HAP-1 (cell line): ENCODE data around the gene IGFBP5.
A peak's percentile ranks its signal among the peaks of the same experiment; 100 is the strongest.

Experiments
- DNase-seq, 2 experiments: peaks; one replicate each; pipeline ENCODE4 v3.0.0-alpha.2; 2016 to 2020; ENCODE audit warnings: low spot score in 2 of 2
- H3K27me3 ChIP-seq: fragments of 250-450 bp; sonication (Bioruptor Pico); 2 replicates; pipeline ENCODE4 v1.5.1; 2020; ENCODE audit warnings: low read depth, mild to moderate bottlenecking, moderate library complexity
- H3K36me3 ChIP-seq: fragments of 250-450 bp; sonication (Bioruptor Pico); replicated peaks from 2 replicates; pipeline ENCODE4 v1.5.1; 2020; ENCODE audit warnings: mild to moderate bottlenecking
- H3K4me1 ChIP-seq: fragments of 250-450 bp; sonication (Bioruptor Pico); 2 replicates; pipeline ENCODE4 v1.5.1; 2020; ENCODE audit warnings: mild to moderate bottlenecking
- H3K4me3 ChIP-seq: fragments of 250-450 bp; sonication (Bioruptor Pico); 2 replicates; pipeline ENCODE4 v1.5.1; 2020; ENCODE audit warnings: mild to moderate bottlenecking, moderate library complexity
- H3K9me3 ChIP-seq: fragments of 250-450 bp; sonication (Bioruptor Pico); 2 replicates; pipeline ENCODE4 v1.5.1; 2020; ENCODE audit warnings: mild to moderate bottlenecking, moderate library complexity
- in situ Hi-C: fragments of 300-500 bp; cut with MboI; formaldehyde crosslinking; loops from 3 replicates; pipeline ENCODE4 v1.14.3; 2020; ENCODE audit warnings: low sequenced_read_pairs, inconsistent platforms, mixed read lengths

The IGFBP5 gene

GRCh38 chr2:216676630-216677029 lies 18.7 kb downstream of the IGFBP5 start:
- DNase-seq, result no peak
- Histone ChIP-seq H3K4me1 (no peaks in the 10 kb centered on the region), H3K27me3 (no peaks in the 10 kb centered on the region), H3K4me3 (no peak overlapping the region), H3K9me3 (no peaks in the 10 kb centered on the region), H3K36me3 (no peaks in the 10 kb centered on the region)
- in situ Hi-C loops, result no loop called here

GRCh38 chr2:216674376-216674775 lies 21.0 kb downstream of the IGFBP5 start:
- H3K27me3 ChIP-seq, result no peaks in the 10 kb centered on the region
- in situ Hi-C loops, result loop anchor here (25.0 kb wide), 1 partner anchor 462 kb away; no protein-coding TSS in a partner anchor
- no peaks in the 10 kb centered on the region for H3K4me1 ChIP-seq
- no peaks in the 10 kb centered on the region for H3K9me3 ChIP-seq
- no peak for DNase-seq
- H3K36me3 ChIP-seq, result no peaks in the 10 kb centered on the region
- no peak overlapping the region for H3K4me3 ChIP-seq

- Histone ChIP-seq H3K9me3 (no peaks in the 10 kb centered on the region), H3K4me3 (no peak overlapping the region), H3K27me3 (no peaks in the 10 kb centered on the region), H3K4me1 (no peaks in the 10 kb centered on the region), H3K36me3 (no peaks in the 10 kb centered on the region)
- in situ Hi-C loops, result loop anchor here (25.0 kb wide), 1 partner anchor 461 kb away; no protein-coding TSS in a partner anchor
- DNase-seq, result no peak
Measured at GRCh38 chr2:216673609-216674008, 21.7 kb downstream of the IGFBP5 start.

- H3K4me3 ChIP-seq, result no peak overlapping the region
- no peaks in the 10 kb centered on the region for H3K4me1 ChIP-seq
- in situ Hi-C loops, result loop anchor here (25.0 kb wide), 1 partner anchor 461 kb away; no protein-coding TSS in a partner anchor
- H3K27me3 ChIP-seq, result no peaks in the 10 kb centered on the region
- no peaks in the 10 kb centered on the region for H3K36me3 ChIP-seq
- DNase-seq, result no peak
- no peaks in the 10 kb centered on the region for H3K9me3 ChIP-seq
Measured at GRCh38 chr2:216673021-216673420, 22.3 kb downstream of the IGFBP5 start.

GRCh38 chr2:216672466-216672865 lies 22.9 kb downstream of the IGFBP5 start:
- H3K36me3 ChIP-seq, result no peaks in the 10 kb centered on the region
- H3K4me3 ChIP-seq, result no peak overlapping the region
- H3K27me3 ChIP-seq, result no peaks in the 10 kb centered on the region
- no peak for DNase-seq
- H3K4me1 ChIP-seq, result no peaks in the 10 kb centered on the region
- in situ Hi-C loops, result loop anchor here (25.0 kb wide), 1 partner anchor 460 kb away; no protein-coding TSS in a partner anchor
- no peaks in the 10 kb centered on the region for H3K9me3 ChIP-seq

GRCh38 chr2:216671791-216672343 lies 23.5 kb downstream of the IGFBP5 start:
- in situ Hi-C loops, result loop anchor here (25.0 kb wide), 1 partner anchor 460 kb away; no protein-coding TSS in a partner anchor
- Histone ChIP-seq H3K36me3 (no peaks in the 10 kb centered on the region), H3K4me3 (no peak overlapping the region), H3K4me1 (no peaks in the 10 kb centered on the region), H3K9me3 (no peaks in the 10 kb centered on the region), H3K27me3 (no peaks in the 10 kb centered on the region)
- no peak for DNase-seq

- no peak overlapping the region for H3K4me3 ChIP-seq
- H3K36me3 ChIP-seq, result no peaks in the 10 kb centered on the region
- no peaks in the 10 kb centered on the region for H3K9me3 ChIP-seq
- no peak for DNase-seq
- no peaks in the 10 kb centered on the region for H3K27me3 ChIP-seq
- in situ Hi-C loops, result loop anchor here (25.0 kb wide), 1 partner anchor 459 kb away; no protein-coding TSS in a partner anchor
- no peaks in the 10 kb centered on the region for H3K4me1 ChIP-seq
Measured at GRCh38 chr2:216671081-216671411, 24.3 kb downstream of the IGFBP5 start.

- no peaks in the 10 kb centered on the region for H3K27me3 ChIP-seq
- no peaks in the 10 kb centered on the region for H3K36me3 ChIP-seq
- H3K4me1 ChIP-seq, result no peaks in the 10 kb centered on the region
- no peak for DNase-seq
- no peaks in the 10 kb centered on the region for H3K9me3 ChIP-seq
- no peak overlapping the region for H3K4me3 ChIP-seq
- in situ Hi-C loops, result loop anchor here (25.0 kb wide), 1 partner anchor 458 kb away; no protein-coding TSS in a partner anchor
Measured at GRCh38 chr2:216670266-216671080, 24.9 kb downstream of the IGFBP5 start.

GRCh38 chr2:216666461-216667233 lies 28.7 kb downstream of the IGFBP5 start:
- no peaks in the 10 kb centered on the region for H3K9me3 ChIP-seq
- H3K4me1 ChIP-seq, result no peaks in the 10 kb centered on the region
- no peaks in the 10 kb centered on the region for H3K27me3 ChIP-seq
- in situ Hi-C loops, result loop anchor here (5.0 to 25.0 kb wide), 2 partner anchors 149 to 454 kb away; no protein-coding TSS in a partner anchor
- peaks cover 19% of the 10 kb centered on the region for H3K36me3 ChIP-seq
- DNase-seq, result peak; percentile 49 to 78
- no peak overlapping the region for H3K4me3 ChIP-seq

GRCh38 chr2:216665717-216666116 lies 29.6 kb downstream of the IGFBP5 start:
- Histone ChIP-seq H3K9me3 (no peaks in the 10 kb centered on the region), H3K36me3 (peaks cover 27% of the 10 kb centered on the region), H3K27me3 (no peaks in the 10 kb centered on the region), H3K4me1 (no peaks in the 10 kb centered on the region), H3K4me3 (no peak overlapping the region)
- in situ Hi-C loops, result loop anchor here (5.0 to 25.0 kb wide), 2 partner anchors 148 to 453 kb away; no protein-coding TSS in a partner anchor
- DNase-seq, result no peak

- no peaks in the 10 kb centered on the region for H3K9me3 ChIP-seq
- no peaks in the 10 kb centered on the region for H3K27me3 ChIP-seq
- H3K4me3 ChIP-seq, result no peak overlapping the region
- in situ Hi-C loops, result loop anchor here (5.0 to 25.0 kb wide), 2 partner anchors 148 to 453 kb away; no protein-coding TSS in a partner anchor
- H3K36me3 ChIP-seq, result peaks cover 32% of the 10 kb centered on the region
- DNase-seq, result no peak
- H3K4me1 ChIP-seq, result no peaks in the 10 kb centered on the region
Measured at GRCh38 chr2:216665242-216665641, 30.1 kb downstream of the IGFBP5 start.

- Histone ChIP-seq H3K4me1 (no peaks in the 10 kb centered on the region), H3K4me3 (no peak overlapping the region), H3K27me3 (no peaks in the 10 kb centered on the region), H3K9me3 (no peaks in the 10 kb centered on the region), H3K36me3 (peaks cover 35% of the 10 kb centered on the region)
- in situ Hi-C loops, result loop anchor here (5.0 to 25.0 kb wide), 2 partner anchors 147 to 452 kb away; no protein-coding TSS in a partner anchor
- DNase-seq, result no peak
Measured at GRCh38 chr2:216664593-216665034, 30.7 kb downstream of the IGFBP5 start.

- peaks cover 35% of the 10 kb centered on the region for H3K36me3 ChIP-seq
- in situ Hi-C loops, result loop anchor here (25.0 kb wide), 1 partner anchor 452 kb away; no protein-coding TSS in a partner anchor
- no peak for DNase-seq
- H3K4me3 ChIP-seq, result no peak overlapping the region
- no peaks in the 10 kb centered on the region for H3K9me3 ChIP-seq
- H3K27me3 ChIP-seq, result no peaks in the 10 kb centered on the region
- H3K4me1 ChIP-seq, result no peaks in the 10 kb centered on the region
Measured at GRCh38 chr2:216663846-216664245, 31.5 kb downstream of the IGFBP5 start.
